GM19328 (cell line): Measurements from ENCODE around the gene OPTC.

Experiments used
- ATAC-seq: cut with Tn5 transposase; IDR thresholded peaks from one replicate; pipeline ENCODE4 v1.9.1; 2021; ENCODE audit warnings: mild to moderate bottlenecking, moderate library complexity; ENCODE audit not compliant: unreplicated experiment

OPTC gene

DNA sequence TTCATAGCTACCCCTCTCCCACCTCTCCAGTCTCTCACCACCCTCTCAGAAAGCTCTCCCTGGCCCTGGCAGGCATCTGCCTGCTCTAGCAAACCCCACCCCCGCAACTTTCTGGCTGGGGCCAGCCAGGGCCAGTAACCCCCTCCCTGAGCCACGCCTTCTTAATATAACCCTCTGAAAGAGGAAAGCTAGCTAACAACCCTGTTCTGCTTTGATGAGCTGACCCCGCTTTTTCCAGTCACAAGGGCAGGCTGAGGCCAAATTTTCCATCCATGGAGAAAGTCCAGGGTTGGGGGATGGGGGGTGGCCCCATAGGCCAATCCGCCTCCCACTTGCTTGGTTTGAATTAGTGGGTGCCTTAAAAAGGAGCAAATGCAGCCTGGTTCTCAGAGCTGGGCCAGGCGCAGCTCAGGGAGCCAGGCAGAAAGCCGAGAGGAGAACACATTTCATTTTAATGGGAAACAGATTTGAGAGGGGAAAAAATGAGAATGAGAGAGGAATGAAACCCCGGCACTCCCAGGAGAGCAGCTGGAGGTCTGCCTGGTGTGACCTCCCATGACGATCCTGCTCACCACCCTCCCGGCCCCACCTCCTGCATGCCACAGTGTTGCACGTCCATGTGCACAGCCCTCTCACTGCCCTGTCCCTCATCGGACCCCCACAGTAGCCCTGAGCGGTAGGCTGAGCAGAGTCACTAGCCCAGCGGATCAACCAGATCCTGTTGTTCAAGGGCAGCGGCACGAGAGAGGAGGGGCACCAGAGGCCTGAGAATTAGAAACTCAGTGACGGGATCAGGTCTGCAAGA, 62.3 kb downstream of the OPTC start:
- ATAC-seq = no peak

DNA sequence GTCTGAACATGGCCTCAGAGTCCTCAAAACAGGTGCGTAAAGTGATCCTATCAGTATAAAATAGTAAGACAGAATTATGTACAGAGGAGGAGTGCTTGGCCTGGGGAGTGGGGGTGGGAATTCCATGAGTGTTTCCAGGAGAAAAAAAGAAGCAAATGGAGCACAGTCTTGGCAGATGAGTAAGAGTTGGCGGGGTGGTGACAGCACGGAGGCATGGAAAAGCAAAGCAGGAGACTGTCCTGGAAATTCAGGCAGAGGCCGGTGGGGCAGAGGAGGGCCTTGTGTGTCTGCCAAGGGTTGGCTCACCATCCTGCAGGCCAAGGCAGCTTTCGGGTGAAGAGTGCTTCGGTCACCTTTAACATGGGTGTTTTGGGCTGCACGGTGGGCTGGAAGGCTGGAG, 63.4 kb downstream of the OPTC start:
- ATAC-seq = no peak

DNA sequence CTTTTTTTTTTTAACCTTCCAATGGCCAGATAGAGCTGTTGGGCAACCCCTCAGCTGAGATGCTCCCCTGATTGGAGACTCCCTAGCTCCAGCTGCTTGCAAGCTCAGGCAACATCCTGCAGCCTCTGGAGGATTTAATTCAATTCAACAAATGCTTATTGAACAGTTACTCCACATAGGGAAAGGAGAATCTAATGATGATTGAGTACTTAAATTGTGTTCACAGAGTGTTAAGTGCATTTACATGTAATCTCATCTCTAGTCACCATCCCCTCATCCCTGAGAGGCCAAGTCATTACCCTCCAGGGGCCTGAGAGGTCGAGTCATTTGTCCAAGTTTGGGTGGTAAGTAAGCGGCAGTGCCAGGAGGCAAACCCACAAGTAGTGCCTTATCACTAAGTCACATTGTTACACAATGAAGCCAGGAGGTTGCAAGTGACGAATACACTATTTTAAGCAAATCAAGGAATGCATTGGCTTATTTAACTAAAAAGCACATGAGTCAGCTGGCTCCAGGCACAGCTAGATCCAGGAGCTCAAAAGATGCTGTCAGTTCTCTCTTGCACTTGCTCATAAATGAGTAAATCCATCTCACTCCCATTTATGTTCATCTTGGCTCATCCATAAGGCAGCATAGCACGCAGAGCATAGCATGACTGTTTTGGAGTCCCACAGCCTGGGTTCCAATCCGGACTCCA, 64.3 kb downstream of the OPTC start:
- no peak for ATAC-seq
